GM21423 (cell line): ENCODE data around the gene RABL6.
"Not testable (repeated sequence)": the region's sequence is repeated elsewhere in the genome, so short reads cannot be mapped to it uniquely, and the experiment has no call there.

Experiments
- ATAC-seq: cut with Tn5 transposase; IDR thresholded peaks from one replicate; pipeline ENCODE4 v1.9.1; 2021; ENCODE audit warnings: mild to moderate bottlenecking, moderate library complexity; ENCODE audit not compliant: unreplicated experiment

RABL6 gene

GRCh38 chr9:136869611-136870010 lies 61.9 kb downstream of the RABL6 start:
- not testable (repeated sequence) for ATAC-seq

GRCh38 chr9:136875155-136875554 lies 67.4 kb downstream of the RABL6 start:
- ATAC-seq, result no peak

- ATAC-seq, result no peak
These were observed 68.7 kb downstream of the RABL6 start for GRCh38 chr9:136876476-136876875.

GRCh38 chr9:136880651-136881050 lies 72.9 kb downstream of the RABL6 start:
- no peak for ATAC-seq

DNA sequence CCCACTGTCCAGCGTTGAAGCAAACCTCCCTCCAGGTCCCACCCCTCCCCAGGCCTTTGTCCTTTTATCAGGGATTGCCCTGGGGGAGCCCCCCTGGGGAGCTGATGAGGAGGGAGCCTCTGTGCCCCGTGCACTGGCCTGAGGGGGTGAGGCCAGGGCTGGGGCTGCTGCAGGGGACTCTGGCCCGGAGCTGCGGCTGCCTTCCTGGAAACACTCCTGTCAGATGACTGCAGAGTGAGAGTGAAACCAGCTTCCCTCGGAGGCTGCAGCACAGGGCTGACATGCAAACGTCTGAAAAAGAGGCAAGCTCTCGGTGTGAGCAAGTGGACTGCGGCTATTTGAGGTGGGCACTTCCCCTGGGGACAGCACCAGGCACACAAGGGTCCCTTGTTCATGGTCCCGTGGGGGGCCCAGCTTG lies 74.0 kb downstream of the RABL6 start:
- ATAC-seq, result peak; percentile 22

DNA sequence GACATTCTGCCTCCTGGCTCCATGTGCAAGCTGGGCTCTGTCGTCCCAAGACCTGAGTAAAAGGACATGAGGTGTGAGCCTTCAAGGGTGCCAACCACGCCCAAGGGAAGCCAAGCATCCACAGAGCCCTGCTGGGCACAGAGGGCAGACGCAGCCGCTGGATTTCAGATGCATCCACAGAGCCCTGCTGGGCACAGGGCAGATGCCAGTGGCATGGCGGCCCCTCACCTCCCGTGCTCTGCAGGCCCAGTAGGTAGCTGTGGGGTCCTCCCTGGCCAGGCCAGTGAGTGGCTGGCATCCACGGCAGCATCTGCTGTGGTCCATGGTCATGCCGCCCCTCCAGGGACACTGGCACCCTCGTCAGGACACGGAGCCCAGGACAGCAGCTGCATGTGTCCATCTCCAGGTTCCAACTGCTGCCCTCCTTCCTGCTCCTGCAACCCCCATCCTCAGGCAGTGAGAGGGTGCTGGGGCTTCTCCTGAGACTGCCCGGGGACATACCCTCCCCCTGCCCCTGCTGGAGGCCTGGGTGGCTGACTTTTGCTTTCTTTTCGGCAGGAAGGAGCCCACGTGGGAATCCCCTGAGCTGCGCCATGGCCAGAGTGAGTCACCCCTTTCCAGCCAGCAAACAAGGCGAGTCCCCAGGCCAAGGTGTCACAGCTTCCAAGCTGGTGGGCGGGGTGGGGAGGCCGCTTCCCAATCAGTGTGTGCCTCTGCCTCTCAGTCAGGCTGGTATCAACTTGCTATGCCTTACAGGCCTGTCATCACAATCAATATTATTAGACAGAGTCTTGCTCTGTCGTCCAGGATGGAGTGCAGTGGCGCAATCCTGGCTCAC lies 74.6 kb downstream of the RABL6 start:
- peak; percentile 25 for ATAC-seq

DNA sequence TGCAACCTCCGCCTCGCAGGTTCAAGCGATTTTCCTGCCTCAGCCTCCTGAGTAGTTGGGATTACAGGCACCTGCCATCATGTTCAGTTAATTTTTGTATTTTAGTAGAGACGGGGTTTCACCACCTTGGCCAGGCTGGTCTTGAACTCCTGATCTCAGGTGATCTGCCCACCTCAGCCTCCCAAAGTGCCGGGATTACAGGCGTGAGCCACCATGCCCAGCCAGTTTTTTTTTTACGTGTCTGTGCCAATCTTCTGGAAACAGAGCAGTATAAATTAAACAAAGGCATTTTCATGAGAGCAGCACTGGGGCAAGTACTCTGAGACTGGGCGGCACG lies 75.2 kb downstream of the RABL6 start:
- ATAC-seq, result not testable (repeated sequence)

DNA sequence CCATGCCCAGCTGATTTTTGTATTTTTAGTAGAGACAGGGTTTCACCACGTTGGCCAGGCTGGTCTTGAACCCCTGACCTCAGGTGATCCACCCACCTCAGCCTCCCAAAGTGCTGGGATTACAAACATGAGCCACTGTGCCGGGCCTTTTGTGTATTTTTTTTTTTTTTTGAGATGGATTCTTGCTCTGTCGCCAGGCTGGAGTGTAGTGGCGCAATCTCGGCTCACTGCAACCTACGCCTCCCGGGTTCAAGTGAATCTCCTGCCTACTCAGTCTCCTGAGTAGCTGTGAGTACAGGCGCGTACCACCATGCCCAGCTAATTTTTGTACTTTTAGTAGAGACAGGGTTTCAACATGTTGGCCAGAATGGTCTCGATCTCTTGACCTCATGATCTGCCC lies 75.9 kb downstream of the RABL6 start:
- ATAC-seq, result not testable (repeated sequence)

DNA sequence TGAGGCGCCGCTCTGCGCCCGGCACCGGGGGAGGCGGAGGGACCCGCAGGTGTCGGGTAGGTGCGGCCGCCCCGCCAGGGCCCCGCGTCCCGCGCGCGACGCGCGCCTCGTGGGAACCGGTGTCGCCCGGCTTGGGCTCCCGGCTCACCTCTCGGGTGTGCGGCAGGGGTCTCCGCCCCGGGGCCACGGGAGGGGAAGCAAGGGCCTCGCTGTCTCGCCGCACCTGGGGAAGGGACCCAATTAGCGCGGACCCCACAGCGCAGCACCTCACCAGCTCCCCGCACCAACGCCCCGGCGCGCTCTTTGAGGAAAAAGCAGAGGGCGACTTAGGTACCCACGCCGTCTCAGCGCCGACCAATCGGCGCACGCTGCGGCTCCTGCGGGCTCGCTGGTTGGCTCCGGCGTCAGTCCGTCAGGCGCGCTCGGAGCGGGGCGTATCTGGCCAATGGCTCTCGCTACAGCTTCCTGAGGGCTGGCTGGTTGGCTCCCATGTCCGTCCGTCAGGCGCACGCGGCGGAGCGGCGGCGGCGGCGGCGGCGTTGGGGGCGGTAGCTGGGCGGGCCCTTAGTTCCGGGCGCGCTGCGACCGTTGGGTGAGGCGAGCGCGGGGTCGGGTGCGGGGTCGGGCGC lies 78.3 kb downstream of the RABL6 start, which contains the start of gene TRAF2:
Gene TRAF2, plus strand, starts transcription at position 567 of the 629 bp plus-strand sequence. CDS start 12,225 bp downstream, outside the sequence.
- peak; percentile 74 for ATAC-seq

GRCh38 chr9:136886610-136887597 lies 79.2 kb downstream of the RABL6 start:
- peak; percentile 32 for ATAC-seq

DNA sequence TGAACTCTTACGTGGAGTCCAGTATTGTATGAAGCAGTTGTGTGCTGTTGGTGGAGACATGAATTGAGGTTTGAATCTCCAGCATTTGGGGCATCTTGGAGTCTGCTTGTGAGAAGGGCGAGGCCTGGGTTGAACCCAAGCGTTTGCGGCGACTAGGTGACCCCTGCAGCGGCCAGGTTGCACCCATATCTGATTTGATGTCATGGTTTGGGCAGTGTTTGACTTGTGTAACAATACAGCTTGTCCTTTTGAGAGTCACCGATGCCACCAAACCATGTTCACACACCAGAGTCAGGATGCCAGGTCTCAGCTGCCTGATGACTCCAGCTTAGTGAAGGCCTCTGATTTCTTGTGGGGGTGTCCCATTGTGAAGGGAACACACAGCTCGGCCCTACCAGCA lies 80.7 kb downstream of the RABL6 start:
- ATAC-seq, result no peak

- ATAC-seq, result no peak
These were observed 82.1 kb downstream of the RABL6 start for GRCh38 chr9:136889858-136890257.

DNA sequence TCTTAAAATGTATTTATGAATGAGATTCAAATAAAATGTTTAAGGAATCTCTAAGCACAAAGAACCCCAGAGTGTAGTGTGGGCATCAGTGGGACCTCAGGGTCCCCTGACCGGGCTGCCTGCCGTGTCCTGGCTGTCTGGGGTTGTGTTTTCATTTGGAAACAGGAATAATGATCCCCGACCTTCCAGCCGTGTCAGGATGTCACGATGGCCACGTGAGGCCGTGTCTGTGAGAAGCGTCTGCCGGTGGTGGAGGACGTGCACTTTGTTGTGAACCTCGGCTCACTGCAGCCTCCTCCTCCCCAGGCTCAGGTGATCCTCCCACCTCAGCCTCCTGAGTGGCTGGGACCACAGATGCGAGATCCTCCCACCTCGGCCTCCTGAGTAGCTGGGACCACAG lies 82.9 kb downstream of the RABL6 start:
- ATAC-seq, result no peak
